GM18909 (cell line): ENCODE results near the gene ARHGDIB.
A peak's percentile ranks its signal among the peaks of the same experiment; 100 is the strongest.

Source experiments
- ATAC-seq: cut with Tn5 transposase; IDR thresholded peaks from one replicate; pipeline ENCODE4 v1.9.1; 2021; ENCODE audit warnings: mild to moderate bottlenecking; ENCODE audit not compliant: unreplicated experiment, poor library complexity

ARHGDIB gene

GRCh38 chr12:14958361-14959125, 2.9 kb downstream of the ARHGDIB start:
- ATAC-seq, result no peak

- no peak for ATAC-seq
Observed at GRCh38 chr12:14957551-14958168, 3.7 kb downstream of the ARHGDIB start.

- no peak for ATAC-seq
Observed at GRCh38 chr12:14956905-14957304, 4.5 kb downstream of the ARHGDIB start.

- peak; percentile 46 for ATAC-seq
Observed at GRCh38 chr12:14956024-14956891, 5.1 kb downstream of the ARHGDIB start.

GRCh38 chr12:14954269-14954668, 7.1 kb downstream of the ARHGDIB start:
- ATAC-seq, result no peak

GRCh38 chr12:14953752-14954151, 7.6 kb downstream of the ARHGDIB start:
- no peak for ATAC-seq

GRCh38 chr12:14952299-14952921, 9.0 kb downstream of the ARHGDIB start:
- ATAC-seq, result peak; percentile 62

- ATAC-seq, result no peak
Observed at GRCh38 chr12:14951851-14952250, 9.6 kb downstream of the ARHGDIB start.

- no peak for ATAC-seq
Observed at GRCh38 chr12:14950982-14951746, 10.2 kb downstream of the ARHGDIB start.

GRCh38 chr12:14950421-14950820, 11.0 kb downstream of the ARHGDIB start:
- ATAC-seq, result no peak

GRCh38 chr12:14949631-14950030, 11.8 kb downstream of the ARHGDIB start:
- ATAC-seq, result no peak

GRCh38 chr12:14948672-14949071, 12.7 kb downstream of the ARHGDIB start:
- peak; percentile 95 for ATAC-seq

- no peak for ATAC-seq
Observed at GRCh38 chr12:14946861-14947260, 14.5 kb downstream of the ARHGDIB start.

- no peak for ATAC-seq
Observed at GRCh38 chr12:14946162-14946561, 15.2 kb downstream of the ARHGDIB start.

GRCh38 chr12:14942196-14942931, 19.0 kb downstream of the ARHGDIB start:
- ATAC-seq, result no peak

- no peak for ATAC-seq
Observed at GRCh38 chr12:14941369-14941768, 20.0 kb downstream of the ARHGDIB start.

GRCh38 chr12:14938301-14938700, 23.1 kb downstream of the ARHGDIB start, which contains the start of gene ERP27:
ERP27 (minus strand) TSS chr12:14938537; CDS start chr12:14938508, 29 bp downstream.
- ATAC-seq, result no peak

GRCh38 chr12:14937689-14938088, 23.7 kb downstream of the ARHGDIB start:
- no peak for ATAC-seq

GRCh38 chr12:14937014-14937413, 24.4 kb downstream of the ARHGDIB start:
- ATAC-seq, result no peak
